G401.6 (cell line): ENCODE data around the gene WWC1.

Source experiments
- FAIRE-seq: peaks from 2 replicates; lab custom pipeline; 2012; peaks lifted over from hg19 to GRCh38; lab: Jason Lieb, UNC

Gene WWC1

GRCh38 chr5:168447808-168448207, 156.4 kb downstream of the WWC1 start:
- no peak for FAIRE-seq

- no peak for FAIRE-seq
Measured at GRCh38 chr5:168449166-168449565, 157.7 kb downstream of the WWC1 start.

- no peak for FAIRE-seq
Measured at GRCh38 chr5:168451565-168451964, 160.1 kb downstream of the WWC1 start.

DNA sequence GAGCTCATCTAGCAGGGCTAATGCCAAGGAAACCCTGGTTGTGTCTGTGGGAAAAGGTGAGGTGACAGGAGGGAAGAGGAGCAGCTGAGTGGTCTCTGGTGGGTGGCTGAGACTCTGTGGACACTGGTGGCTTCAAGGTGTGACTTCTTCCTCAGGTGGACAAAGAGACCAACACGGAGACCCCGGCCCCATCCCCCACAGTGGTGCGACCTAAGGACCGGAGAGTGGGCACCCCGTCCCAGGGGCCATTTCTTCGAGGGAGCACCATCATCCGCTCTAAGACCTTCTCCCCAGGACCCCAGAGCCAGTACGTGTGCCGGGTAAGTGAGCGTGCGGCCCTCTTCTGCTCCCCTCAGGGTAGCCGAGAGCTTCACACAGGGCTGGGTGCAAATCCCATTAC, 163.8 kb downstream of the WWC1 start:
- no peak for FAIRE-seq

DNA sequence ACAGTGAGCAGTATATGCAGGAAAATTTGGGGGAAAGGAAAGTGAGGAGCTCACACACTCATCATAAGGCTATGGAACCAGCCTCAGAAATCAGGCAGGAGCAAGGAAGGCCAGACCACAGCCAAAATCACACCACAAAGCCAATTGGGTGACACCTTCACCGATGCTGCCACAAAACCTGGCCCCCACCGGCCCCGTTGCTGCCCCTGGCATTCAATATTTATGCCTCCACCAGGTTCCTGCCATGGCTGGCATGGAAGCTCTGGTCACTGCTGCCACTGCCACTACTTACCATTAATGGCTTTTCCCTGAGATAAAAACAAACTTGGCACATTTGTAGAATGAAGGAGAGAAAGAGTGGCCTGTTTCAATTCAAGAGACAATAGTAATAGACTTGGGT, 166.1 kb downstream of the WWC1 start:
- no peak for FAIRE-seq

GRCh38 chr5:168460606-168461005, 169.2 kb downstream of the WWC1 start:
- no peak for FAIRE-seq

DNA sequence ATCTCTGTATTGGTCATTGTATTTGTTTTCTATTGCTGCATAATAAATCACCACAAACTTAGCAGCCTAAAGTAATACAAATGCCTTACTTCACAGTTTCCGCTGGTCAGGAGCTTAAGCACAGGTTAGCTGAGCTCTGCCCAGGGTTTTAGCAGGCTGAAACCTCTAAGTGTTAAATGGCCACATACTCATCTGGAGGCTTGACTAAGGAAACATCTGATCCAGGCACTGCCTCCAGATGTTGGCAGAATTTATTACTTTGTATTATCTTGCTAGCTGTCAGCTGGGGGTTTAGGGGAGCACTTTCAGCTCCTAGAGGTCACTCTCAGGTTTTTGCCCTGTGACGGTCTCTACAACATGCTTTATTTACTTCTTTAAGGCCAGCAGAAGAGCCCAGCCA, 171.6 kb downstream of the WWC1 start:
- FAIRE-seq: no peak

DNA sequence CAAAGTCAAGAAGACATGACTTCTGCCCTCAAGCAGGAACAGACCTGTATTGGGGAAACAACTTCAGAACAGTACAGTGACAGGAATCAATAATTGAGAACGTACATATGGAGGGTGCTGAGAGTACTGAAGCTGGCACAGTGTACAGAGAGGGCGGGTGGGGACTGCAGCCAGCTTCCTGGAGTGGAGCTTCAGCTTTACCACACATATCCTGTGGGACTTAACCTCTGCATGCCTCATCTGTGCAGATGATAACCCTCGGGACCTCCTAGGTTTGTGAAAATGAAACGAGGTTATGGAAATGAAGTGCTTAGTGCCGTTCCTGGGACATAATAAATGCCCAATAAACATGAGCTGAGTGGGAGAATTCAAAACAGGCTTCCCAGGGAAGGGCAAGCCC, 172.8 kb downstream of the WWC1 start:
- FAIRE-seq: no peak

- FAIRE-seq: no peak
Measured at GRCh38 chr5:168464641-168465040, 173.2 kb downstream of the WWC1 start.

GRCh38 chr5:168467755-168468330, 176.4 kb downstream of the WWC1 start:
- FAIRE-seq: no peak

- no peak for FAIRE-seq
Measured at GRCh38 chr5:168468836-168469235, 177.4 kb downstream of the WWC1 start.

- no peak for FAIRE-seq
Measured at GRCh38 chr5:168469816-168470215, 178.4 kb downstream of the WWC1 start.

DNA sequence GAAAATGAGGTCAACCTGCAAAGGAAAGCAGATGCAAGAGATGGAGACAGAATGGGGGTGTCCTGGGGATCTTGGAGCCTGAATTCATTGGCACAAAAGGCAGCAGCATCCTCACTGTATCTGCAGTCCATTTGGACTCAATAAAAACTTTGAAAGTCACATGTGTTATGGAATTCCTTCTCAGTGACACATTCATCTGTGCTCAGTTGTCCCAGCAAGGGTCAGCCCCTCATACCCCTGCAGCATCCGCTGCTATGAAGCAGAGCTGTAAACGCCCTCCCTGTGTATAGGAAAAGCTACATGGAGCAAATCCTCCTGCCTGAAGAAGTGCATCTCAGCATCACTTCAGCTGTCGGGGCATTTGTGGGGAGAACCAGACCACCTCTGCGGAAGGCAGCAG, 180.3 kb downstream of the WWC1 start:
- no peak for FAIRE-seq

- FAIRE-seq: no peak
Measured at GRCh38 chr5:168472329-168472728, 180.9 kb downstream of the WWC1 start.

DNA sequence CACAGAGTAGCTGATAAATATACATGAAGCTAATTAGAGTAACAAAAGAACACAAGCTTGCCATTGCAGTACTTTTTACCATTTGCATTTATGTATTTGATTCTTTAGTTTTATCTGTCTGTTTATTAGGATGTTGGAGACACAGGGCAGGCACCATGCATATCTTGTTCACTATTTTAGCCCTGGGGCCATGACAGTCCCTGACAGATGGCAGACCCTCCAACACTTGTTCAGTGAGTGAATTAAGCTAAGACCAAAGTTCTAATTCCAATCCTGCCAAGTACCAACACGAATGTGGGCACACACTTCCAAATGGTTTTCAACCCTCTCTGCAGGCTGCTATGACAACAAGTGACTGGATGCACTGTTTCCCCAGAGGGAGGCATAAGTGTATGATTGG, 182.9 kb downstream of the WWC1 start:
- FAIRE-seq: no peak

DNA sequence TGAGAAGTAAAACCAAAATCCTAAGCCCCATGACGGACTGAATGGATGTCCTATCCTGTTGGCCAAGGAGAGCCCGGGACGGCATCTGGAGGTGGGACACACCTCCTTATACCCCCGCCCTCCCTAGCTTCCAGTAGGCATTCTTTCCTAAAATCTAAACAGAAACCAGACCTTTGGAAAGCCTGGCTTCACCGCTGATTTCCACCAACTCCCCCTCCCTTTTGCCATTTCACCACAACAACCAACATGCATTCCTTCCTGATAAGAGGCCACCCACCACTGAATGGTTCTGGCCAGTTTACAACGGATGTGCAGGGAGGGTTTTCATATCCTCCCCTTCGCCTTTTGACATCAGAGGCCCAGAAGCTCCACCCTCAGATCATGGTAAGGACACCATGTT, 185.6 kb downstream of the WWC1 start:
- no peak for FAIRE-seq

- no peak for FAIRE-seq
Measured at GRCh38 chr5:168479166-168479565, 187.7 kb downstream of the WWC1 start.

GRCh38 chr5:168480601-168481000, 189.2 kb downstream of the WWC1 start:
- FAIRE-seq: no peak

GRCh38 chr5:168481330-168481788, 189.9 kb downstream of the WWC1 start:
- no peak for FAIRE-seq

DNA sequence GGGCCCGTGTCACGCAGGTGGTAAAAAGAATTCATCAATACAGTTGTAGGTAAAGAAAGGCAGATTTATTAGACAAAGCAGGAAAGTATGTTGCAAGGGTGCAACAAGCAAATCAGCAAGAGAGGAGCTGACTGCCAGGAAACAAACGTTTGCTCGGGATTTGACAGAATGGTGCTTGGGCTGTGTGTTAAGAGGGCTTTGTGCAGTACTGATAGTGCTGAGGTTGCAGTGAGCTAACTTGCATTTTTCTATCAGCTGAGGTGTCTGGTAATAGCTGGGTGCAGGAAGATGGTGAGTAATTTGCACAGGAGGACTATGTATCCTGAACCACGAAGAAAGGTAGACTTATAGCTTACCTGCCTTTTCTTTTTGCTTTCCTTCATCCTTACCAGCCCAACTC, 190.9 kb downstream of the WWC1 start:
- FAIRE-seq: no peak

DNA sequence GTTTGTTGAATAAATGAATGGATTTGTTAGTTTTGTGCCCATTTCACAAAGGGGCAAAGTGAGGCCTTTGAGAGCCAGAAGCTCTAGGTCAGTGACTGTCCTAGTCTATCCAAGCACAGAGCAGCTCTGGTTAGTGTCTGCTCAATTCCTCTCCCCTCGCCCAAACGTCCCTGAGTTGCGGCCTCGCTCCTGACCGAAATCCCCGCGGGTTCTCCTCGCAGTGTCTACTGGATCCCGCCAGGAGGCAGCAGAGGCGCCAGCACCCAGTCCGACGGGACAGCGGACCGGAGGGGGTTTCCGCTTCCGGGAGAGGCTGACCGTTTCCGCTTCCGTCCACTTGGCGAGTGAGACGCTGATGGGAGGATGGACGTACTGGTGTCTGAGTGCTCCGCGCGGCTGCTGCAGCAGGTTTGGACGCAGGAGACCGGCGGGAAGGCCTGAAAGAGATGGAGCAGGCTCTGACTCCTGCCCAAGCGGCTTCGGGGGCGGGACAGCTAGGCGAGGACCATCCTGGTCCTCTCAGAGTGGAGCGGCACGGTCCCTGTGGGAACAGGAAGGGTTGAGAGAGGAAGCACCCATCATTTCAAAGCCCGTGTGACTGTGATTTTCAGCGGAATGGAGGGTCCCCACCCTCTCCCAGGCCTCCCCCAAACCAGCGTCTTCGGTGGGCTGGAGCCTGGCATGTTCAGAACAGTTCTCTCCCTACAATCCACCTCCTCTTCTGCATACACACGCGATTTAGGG, 194.9 kb downstream of the WWC1 start, which contains the start of gene RARS1:
Gene RARS1, plus strand, starts transcription at position 336 of the 744 bp plus-strand sequence. Its CDS starts 28 bp downstream, at position 364.
- peak; percentile 92 for FAIRE-seq

GRCh38 chr5:168489059-168489458, 197.6 kb downstream of the WWC1 start:
- FAIRE-seq: no peak

GRCh38 chr5:168494057-168494555, 202.7 kb downstream of the WWC1 start:
- no peak for FAIRE-seq
